Suppressor macrophage treated with lipopolysaccharide for 1 hour (primary cell): ENCODE results near the gene NCR3LG1.

Experiments
- DNase-seq, 3 donors: peaks; one replicate each; pipeline ENCODE4 v3.0.0-alpha.2; 2020 to 2022

Gene NCR3LG1, protein sequence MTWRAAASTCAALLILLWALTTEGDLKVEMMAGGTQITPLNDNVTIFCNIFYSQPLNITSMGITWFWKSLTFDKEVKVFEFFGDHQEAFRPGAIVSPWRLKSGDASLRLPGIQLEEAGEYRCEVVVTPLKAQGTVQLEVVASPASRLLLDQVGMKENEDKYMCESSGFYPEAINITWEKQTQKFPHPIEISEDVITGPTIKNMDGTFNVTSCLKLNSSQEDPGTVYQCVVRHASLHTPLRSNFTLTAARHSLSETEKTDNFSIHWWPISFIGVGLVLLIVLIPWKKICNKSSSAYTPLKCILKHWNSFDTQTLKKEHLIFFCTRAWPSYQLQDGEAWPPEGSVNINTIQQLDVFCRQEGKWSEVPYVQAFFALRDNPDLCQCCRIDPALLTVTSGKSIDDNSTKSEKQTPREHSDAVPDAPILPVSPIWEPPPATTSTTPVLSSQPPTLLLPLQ

DNA sequence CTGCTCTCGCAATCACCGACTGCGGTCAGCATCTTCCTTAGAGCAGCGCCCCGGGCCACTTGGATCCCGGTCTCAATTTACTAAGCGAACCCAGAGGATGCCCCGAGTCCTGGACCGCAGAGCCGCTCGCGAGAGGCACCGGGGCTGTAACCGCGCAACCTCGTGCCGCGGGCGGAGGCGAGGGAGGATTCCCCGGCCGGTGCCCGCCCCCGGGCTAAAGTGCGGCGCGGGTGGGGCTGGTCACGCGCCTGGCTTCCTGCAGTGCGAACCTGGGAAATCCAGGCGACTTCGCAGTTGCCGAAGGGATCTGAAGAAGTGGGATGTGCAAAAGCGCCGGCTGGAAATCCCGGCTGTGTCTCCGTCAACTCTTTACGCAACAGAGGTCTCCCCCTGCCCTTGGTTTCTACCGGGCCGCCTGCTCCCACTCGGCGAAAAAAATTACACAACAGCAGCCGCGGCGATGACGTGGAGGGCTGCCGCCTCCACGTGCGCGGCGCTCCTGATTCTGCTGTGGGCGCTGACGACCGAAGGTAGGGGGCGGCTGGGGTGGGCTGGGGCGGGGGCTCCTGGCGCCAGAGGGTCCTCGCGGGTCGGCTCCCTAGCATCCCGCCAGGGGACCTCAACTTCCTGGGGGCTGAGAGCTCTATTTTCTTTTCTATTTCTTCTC lies at the start of gene NCR3LG1:
NCR3LG1 (plus strand) TSS at position 291 of the 667 bp plus-strand sequence; CDS start at position 461, 170 bp downstream.
- DNase-seq = peak; percentile 98

DNA sequence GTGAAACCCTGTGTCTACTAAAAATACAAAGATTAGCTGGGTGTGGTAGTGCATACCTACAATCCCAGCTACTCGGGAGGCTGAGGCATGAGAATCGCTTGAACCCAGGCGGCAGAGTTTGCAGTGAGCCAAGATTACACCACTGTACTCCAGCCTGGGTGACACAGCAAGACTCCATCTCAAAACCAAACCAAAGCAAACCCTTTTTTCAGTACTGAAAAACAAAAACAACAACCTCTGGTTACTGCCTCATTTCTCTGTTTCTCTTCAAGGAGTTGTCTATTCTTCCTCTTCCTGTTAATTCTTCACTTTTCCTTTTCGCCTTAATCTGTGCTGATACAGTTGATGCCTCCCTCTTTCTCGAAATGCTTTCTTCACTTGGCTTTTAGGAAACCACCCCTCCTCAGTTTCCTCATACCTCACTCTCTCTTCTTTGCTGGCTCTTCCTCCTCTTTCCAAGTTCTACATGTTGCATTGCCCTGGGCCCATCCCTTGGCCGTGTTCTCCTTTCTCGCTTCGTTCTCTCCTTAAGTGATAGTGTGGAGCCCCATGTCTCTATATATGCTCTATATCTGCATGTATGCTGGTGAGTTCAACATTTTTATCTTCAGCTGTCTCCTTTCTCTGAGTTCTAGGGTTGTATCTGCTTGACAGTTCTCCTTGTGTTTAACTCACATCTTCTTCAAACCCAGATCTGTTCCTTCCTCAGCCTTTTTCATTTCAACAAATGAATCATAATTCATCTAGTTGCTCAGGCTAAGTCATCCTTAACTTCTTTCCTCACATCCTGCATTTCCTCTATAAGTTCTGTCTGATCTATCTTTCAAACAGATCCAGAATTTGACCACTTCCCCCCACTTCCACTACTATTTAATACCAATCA lies 38.0 kb upstream of the NCR3LG1 start:
- no peak for DNase-seq

DNA sequence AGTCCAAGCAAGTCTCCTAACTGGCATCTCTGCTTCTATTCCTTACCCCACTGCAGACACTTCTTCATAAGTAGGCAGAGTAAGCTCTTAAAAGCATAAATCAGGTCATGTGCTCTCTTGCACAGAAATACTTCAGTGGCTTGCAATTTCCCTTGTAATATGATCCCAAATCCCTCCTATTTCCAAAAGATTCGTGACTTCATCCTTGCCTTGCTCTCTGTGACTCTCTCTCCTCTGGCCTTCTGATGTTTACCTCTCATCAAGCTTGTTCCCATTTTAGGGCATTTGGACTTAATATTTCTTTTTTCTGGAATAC lies 37.4 kb upstream of the NCR3LG1 start:
- no peak for DNase-seq

DNA sequence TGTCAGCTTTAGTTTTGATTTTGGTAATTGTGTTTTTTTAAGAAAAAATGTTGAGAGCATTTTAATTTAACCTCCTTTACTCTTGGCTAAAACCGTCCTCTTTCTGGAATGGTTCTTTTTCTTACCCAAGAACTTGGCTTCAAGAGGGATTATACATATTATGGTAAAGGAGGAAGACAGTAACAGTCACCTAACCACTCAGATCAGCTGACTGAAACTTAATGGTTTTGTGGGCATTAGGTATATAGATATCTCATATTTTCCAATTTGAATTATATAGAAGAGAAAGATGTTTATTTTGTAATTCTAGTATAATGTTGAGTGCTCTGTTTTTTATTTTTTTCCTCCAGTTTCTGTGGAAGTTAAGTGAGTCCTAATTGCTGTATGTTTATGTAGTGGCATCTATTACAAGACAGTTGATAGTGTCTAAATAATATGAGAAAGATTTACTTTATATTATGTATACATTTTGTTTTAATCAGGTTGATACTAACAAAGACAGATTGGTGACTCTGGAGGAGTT lies 36.6 kb upstream of the NCR3LG1 start:
- no peak for DNase-seq

DNA sequence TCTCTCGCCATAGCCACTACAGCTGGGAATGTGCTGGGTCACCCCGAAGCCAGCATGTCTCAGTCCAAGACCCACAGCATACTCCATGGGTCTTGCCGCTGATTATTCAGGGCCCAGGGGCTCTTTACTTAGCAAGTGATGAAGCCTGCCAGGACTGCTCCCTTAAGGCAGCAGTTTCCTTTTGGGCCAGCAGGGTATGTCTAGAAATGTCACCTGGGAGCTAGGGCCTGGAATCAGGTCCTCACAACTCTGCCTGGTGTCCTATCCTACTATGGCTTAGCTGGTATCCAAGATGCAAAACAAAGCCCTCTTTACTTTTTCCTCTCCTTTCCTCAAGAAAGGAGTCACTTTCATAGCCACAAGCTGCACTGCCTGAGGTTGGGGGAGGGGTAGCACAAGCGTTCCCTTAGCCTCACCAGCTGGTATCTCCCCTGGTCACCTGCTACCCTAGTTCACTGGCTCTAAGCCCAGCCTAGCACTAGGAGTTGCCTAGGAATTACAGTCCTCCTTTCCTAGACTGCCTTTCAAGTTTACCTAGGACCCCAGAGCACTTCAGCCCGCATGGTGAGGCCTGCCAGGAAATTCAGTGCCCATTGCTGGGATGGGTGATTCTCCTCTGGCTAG lies 22.6 kb upstream of the NCR3LG1 start:
- DNase-seq = no peak

DNA sequence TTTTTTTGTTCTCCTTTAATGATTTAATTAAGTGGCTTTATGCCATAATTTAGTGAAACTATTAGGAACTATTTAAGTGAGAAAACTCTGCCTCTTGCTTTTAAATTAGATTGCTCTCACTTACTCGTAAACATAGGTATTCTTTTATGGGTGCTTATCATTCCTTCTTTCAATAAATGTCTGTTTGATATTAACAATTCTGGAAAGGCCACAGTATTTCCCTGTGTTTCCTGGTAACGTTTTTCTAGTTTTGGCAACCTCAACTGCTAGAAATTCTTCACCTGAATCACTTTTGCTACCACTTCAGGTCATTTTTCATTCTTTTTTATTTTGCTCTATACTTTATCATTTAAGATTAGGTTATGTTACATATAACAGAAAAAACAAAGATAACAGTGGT lies 19.9 kb upstream of the NCR3LG1 start:
- DNase-seq = no peak

DNA sequence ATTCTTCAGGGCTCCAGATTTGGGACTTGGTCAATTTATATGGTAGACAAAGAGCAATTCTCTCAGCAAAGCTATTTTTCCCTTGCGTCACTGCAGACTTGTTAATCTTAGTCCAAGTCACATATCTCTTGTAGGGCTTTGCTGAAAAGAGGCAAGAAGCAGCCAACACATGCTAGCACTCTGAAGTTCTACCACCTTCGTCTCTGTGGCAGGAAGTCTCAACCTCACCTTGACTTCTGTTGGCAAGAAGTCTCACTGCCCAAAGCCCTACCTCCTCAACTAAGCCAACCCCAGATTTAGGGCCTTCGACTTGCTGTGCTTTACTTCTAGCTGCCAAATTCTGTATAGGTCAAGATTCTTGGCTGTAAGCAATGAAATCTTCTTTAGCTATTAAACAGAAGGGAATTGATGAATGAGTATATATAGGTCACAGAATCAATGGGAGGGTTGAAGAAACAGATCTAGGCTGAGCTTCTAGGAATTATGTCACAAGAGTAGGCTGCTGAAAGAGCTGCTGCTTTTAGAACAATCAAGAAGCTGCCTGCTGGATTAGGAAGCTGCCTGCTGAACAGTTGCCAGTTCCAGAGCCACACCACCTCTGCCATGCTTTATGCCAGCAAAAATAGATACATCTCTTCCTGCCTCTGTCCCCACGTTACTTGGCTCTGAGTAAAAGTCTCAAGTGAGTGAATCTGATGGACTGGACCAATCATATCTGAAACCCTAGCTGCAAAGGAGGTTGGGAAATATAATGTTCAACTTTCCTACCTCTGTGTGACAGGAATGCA lies 17.6 kb upstream of the NCR3LG1 start:
- DNase-seq = no peak

DNA sequence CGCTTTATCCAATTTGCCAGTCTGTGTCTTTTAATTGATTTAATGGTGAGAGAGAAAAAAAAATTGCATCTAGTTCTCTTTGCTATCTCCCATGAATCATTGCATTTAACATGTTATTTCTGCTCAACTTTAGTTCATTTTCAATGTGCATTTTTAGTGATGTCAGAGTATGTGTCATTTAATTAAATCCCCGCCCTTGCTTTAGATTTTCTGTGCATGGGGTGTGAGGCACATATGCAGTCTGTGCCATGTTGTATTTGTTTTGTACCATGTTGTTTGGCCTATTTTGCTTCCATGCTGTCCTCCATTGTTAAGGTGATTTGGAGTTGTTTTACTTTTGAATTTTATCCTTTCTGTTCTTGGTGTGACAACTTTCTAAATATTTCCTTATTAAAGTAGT lies 8.3 kb upstream of the NCR3LG1 start:
- no peak for DNase-seq

DNA sequence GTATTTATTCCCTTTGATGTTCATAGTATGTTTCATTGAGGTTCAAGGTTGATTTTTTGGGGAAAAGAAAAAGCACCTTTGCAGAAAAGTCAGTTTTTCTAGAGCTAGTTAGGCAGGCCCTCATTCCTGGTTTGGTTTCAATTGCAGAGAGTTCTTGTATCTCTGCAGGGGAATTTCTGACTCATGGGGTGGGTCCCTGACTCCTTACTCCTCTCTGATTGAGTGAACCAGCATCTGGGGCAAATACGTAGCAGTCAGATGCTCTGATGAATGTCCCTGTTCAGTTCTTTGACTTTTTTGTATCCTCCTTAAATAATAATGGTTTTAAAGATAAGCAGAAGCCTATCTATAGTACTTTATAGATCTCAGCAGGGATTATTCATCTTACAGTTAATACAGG lies 7.7 kb upstream of the NCR3LG1 start:
- DNase-seq = peak in 2 of 3 donors; percentile 23 to 27

DNA sequence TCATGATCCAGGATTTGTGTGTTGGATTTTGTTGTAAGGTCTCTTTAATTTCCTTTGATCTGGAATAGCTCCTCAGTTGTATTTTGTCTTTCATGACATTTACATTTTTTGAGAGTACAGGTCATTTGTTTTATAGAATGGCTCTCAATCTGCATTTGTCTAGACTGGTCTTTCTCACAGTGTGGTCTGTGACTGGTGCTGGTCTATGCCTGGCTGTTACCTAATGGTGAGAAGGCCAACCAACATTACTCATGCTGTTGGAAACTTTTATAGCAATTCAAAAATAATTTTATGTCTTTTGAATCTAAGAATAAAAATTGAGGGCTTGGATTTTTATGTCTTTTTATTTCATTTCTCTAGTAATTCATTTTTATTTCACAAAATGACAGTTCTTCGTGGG lies 3.9 kb upstream of the NCR3LG1 start:
- no peak for DNase-seq

DNA sequence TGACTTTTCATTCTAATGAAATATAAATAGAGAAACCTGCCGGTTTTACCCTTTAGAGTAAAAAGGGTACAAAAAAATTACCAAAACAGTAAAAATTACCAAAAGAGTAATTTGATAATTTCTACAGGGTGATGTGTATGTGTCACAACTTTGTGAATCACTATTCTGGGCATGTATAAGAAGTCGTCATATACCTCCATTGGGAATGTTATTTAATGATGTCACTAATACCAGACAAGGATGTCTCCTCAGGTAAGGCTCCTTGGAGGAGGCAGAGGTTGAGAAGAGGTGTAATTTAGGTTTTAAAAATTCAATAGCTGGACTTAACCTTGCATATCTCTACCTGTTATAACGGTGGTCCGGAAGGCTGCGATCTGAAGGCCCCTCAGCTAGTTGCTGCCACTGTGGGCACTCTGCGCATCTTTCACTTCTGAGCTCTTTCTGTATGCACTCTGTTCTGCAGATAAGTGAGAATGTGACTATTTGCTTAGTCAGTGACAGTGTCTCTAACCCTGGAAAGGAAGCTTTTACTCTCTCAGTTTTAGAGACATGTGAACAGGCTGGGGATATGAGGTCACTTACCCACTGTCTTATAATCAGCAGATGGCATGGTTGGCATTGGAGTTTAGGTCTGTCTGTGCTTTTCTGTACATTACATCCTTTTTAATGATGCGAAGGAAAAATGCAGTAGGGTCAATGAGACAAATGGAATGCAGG lies 987 bp upstream of the NCR3LG1 start:
- DNase-seq = peak; percentile 49 to 67 (median 55)

DNA sequence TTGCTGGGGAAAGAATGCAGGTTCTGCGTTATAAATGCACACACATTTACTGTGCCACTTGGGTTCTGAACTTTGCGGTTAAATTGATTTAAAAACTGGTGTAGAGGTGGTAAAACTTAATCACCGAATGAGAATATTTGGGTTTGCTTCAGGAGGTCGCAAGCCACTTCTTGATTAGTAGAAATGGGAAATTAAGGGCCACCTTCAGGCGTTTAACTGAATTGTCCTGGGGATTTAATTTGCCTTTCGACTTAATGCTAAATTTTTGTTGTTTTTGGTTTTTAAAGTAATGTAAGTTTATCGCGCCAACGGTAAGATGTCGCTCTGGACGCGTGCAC lies 459 bp upstream of the NCR3LG1 start:
- DNase-seq = no peak

DNA sequence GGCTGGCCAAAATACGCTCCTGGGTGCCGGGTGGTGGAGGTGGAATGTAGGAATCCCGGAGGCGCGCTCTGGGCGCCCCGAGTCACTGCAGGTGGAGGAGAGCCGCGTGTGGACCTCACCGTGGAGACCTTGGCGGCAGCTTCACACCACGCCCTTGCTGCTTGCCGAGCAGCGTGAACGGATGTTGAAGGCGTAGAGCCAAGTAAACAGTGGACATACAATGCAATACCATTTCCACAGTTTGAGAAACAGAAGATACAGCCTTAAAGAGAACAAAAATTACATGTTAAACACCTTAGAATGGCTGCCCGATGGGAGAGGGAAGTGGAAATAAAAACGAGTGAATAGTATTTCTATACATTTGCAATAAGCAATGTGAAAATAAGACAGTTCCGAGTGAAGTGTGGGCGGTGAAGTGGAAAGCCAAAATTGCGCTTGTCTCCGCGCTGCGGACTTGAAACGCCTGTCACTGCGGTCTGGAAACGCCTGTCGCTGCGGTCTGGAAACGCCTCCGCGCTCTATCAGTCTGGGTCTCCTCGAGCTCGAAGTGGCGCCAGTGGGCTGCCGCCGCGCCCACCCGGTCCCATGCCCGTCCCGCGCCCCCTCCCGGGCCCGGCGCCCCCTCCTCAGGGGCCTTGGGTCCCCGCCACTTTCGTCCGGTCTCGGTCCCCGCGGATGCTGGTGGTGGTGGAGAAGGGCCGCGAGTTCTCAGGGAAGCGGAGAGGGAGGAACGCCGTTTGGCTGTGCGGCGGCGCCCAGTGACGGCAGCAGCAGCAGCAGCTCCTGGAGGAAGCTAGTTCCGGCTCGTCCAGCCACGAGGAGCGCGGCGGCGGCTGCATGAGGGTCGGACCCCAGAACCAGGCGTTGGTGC lies 1.6 kb downstream of the NCR3LG1 start:
- DNase-seq = peak; percentile 80 to 87 (median 83)

DNA sequence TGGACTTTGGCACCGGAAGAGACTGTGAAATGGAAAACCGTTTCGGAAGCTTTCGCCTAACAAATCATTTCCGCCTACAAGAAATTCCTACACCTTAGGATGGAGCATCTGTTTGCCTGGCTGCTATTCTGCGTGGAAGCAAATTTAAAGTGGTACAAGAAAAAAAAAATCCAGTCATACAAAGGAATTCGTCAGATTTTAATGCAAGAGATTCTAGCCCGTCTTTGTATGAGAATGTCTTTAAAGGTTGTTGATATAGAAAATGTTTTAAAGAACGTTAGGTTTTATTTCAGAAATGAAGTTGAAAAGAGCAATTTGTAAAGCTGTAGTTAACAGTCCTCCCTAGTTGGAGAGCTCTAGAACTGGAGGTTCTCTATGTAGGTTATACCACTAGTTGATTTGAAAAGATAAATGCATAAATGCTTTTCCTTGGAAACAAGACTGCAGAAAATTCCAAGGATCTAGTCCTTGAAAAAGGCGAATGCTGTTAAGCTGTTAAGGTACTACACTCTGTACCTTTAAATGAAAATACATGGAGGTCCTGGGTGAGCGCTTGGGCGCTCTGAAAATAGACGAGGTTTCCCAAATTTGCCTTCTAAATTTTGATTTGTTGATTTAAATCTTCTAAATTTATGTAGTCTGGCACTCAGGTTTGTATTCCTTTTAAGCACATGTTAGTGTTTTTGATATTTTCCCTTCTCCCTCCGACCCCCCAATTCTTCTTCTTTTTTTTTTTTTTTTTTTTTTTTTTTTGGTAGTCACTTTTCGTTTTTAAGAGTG lies 2.4 kb downstream of the NCR3LG1 start:
- peak in 1 of 3 donors; percentile 5 for DNase-seq

DNA sequence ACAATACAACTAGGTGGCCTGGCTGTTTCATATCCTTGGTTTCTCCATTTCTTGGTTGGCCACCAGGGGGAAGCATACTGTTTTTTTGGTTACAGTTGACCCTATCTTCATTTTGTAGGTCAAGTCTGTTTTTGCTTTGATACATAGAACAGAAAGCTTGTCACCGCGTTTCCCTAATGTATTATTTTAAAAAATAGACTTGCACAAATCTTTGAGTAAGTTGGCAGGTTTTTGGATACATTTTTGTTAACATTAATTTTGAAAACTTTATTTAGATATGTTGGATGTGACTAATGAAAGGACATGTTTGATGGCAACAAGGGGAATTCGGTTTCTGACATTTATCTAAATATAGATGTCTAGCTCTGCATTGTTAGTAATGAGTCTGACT lies 3.0 kb downstream of the NCR3LG1 start:
- DNase-seq = peak; percentile 82 to 86 (median 85)

DNA sequence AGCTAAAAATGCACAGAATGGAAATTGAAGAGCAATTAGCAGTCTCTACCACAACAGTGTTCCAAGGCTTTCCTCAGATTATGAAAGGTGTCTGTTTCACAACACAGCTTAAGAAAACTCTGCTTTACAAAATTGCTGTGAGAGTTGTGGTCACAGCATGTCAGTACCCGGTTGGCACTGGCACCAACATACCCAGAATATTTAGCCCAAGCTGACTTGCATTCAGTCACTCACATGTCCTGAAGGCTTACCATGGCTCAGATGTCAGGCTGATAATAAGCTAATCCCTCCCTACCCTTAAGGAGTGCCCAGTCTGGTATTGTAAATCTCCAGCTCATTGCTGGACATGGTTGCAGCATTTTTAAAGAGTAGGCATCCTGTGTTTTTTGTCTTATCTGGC lies 14.9 kb downstream of the NCR3LG1 start:
- DNase-seq = no peak

DNA sequence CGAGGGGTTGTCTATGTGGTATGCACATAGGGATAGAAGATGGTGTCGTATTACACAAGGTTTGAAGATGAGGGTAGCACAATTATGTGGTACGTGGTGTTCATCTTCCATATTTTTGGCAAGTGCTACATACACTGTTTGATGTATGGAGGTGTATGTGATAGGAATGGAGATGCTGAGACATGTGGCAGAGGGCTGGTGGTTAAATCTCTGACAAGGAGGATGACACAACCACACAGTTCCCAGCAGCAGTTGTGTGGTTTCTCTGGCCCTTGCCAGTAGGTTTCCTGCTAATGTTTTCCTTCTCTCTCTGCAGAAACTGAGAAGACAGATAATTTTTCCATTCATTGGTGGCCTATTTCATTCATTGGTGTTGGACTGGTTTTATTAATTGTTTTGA lies 17.0 kb downstream of the NCR3LG1 start:
- no peak for DNase-seq

DNA sequence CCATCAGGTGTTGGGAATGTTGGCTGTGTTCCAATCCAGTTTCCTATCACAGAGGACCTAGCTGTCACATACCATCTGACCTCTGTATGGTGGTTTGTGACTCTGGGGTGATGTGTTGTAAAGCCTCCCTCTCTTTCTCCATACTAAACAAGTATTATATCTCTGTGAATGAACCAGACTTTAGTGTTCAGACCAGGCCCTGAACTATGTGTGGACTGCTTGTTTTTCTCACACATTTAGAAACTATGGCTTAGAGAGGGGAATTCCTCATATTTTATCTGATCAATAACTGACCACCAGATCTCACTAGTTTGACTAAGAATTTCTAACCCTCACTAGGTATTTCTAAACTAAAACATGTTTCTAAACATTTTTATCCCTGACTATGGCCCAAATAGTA lies 17.5 kb downstream of the NCR3LG1 start:
- no peak for DNase-seq

DNA sequence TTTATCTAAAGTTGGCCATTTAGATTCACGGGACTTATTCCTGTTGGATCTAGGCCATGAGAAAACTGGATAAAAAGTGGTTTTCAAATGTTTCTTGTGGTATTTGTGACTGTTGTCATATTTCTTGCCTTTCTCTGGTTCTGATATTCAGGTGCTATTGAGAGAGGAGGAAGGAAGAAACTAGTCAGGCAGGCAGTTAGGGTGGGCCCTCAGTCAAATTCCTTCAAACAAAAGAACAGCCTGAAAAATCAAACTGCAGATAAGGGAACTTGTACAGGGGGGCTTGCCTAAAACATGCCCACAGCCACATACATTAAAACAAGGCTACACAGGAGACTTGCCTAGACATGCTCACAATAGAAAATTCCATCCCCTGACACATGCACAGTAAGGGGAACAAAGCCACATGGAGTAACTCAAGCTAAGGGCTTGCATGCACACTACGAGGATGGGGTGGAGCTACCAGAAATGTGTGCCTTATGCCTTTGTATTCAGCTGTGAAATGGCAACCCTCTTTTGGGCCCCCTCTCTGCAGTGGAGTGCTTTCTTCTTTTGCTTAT lies 18.2 kb downstream of the NCR3LG1 start:
- no peak for DNase-seq
